ENCODE data around the gene ITSN2. TPM values are rescaled to one million over a fixed set of nuclear protein-coding genes. Genes with fewer than 3 reads are reported as not detected.

The ITSN2 gene
- total RNA-seq, 1 experiment from 2014 or later: 19.8 TPM

GRCh38 chr2:24360050-24360962 lies at the start of gene ITSN2 (continued):
- TF ChIP-seq, protein P1, sequence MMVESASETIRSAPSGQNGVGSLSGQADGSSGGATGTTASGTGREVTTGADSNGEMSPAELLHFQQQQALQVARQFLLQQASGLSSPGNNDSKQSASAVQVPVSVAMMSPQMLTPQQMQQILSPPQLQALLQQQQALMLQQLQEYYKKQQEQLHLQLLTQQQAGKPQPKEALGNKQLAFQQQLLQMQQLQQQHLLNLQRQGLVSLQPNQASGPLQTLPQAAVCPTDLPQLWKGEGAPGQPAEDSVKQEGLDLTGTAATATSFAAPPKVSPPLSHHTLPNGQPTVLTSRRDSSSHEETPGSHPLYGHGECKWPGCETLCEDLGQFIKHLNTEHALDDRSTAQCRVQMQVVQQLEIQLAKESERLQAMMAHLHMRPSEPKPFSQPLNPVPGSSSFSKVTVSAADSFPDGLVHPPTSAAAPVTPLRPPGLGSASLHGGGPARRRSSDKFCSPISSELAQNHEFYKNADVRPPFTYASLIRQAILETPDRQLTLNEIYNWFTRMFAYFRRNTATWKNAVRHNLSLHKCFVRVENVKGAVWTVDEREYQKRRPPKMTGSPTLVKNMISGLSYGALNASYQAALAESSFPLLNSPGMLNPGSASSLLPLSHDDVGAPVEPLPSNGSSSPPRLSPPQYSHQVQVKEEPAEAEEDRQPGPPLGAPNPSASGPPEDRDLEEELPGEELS (CRISPR knock-in tag; IDR thresholded peaks at IDR 0.05): peak; percentile 69
- peak; percentile 65; the same call in 1 of the 2 replicates for TF ChIP-seq ZNF219 (CRISPR knock-in tag; IDR thresholded peaks at IDR 0.05; ENCODE audit: borderline replicate concordance)
- TF ChIP-seq NR1H2 (CRISPR knock-in tag; IDR thresholded peaks at IDR 0.05): no peak
- no peak for TF ChIP-seq ZNF423 (CRISPR knock-in tag; IDR thresholded peaks at IDR 0.05)
- TF ChIP-seq, protein P2, sequence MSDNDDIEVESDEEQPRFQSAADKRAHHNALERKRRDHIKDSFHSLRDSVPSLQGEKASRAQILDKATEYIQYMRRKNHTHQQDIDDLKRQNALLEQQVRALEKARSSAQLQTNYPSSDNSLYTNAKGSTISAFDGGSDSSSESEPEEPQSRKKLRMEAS (CRISPR knock-in tag; IDR thresholded peaks at IDR 0.05): peak; percentile 51; the same call in 1 of the 2 replicates

- CTCF ChIA-PET: interaction anchor here (0.6 to 2.8 kb wide), 8 partner anchors 10 to 418 kb away, joined by 3 to 26 read pairs (median 4); partner anchors contain the start of gene NCOA1
- DNase-seq (ENCODE audit: low spot score): no peak
- ATAC-seq: no peak
- H3K4me3 Mint-ChIP-seq: no peak overlapping the region
- no peak overlapping the region for H3K27ac Mint-ChIP-seq
- POLR2A ChIA-PET: interaction anchor here (0.6 to 0.7 kb wide), 2 partner anchors 326 to 410 kb away, joined by 3 read pairs; no protein-coding TSS in a partner anchor
- H3K9me3 Mint-ChIP-seq: no peaks in the 10 kb centered on the region
- no peaks in the 10 kb centered on the region for H3K27me3 Mint-ChIP-seq (ENCODE audit: low read depth)
- H3K4me1 Mint-ChIP-seq: peaks cover 10% of the 10 kb centered on the region
- H3K36me3 Mint-ChIP-seq: no peaks in the 10 kb centered on the region
- TF ChIP-seq, protein P3, sequence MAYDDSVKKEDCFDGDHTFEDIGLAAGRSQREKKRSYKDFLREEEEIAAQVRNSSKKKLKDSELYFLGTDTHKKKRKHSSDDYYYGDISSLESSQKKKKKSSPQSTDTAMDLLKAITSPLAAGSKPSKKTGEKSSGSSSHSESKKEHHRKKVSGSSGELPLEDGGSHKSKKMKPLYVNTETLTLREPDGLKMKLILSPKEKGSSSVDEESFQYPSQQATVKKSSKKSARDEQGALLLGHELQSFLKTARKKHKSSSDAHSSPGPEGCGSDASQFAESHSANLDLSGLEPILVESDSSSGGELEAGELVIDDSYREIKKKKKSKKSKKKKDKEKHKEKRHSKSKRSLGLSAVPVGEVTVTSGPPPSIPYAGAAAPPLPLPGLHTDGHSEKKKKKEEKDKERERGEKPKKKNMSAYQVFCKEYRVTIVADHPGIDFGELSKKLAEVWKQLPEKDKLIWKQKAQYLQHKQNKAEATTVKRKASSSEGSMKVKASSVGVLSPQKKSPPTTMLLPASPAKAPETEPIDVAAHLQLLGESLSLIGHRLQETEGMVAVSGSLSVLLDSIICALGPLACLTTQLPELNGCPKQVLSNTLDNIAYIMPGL (CRISPR knock-in tag; IDR thresholded peaks at IDR 0.05): no peak
- no peak for TF ChIP-seq AR (CRISPR knock-in tag; IDR thresholded peaks at IDR 0.05)
- TF ChIP-seq ATF6 (CRISPR knock-in tag; IDR thresholded peaks at IDR 0.05): no peak
- TF ChIP-seq, protein P4, sequence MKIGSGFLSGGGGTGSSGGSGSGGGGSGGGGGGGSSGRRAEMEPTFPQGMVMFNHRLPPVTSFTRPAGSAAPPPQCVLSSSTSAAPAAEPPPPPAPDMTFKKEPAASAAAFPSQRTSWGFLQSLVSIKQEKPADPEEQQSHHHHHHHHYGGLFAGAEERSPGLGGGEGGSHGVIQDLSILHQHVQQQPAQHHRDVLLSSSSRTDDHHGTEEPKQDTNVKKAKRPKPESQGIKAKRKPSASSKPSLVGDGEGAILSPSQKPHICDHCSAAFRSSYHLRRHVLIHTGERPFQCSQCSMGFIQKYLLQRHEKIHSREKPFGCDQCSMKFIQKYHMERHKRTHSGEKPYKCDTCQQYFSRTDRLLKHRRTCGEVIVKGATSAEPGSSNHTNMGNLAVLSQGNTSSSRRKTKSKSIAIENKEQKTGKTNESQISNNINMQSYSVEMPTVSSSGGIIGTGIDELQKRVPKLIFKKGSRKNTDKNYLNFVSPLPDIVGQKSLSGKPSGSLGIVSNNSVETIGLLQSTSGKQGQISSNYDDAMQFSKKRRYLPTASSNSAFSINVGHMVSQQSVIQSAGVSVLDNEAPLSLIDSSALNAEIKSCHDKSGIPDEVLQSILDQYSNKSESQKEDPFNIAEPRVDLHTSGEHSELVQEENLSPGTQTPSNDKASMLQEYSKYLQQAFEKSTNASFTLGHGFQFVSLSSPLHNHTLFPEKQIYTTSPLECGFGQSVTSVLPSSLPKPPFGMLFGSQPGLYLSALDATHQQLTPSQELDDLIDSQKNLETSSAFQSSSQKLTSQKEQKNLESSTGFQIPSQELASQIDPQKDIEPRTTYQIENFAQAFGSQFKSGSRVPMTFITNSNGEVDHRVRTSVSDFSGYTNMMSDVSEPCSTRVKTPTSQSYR (CRISPR knock-in tag; IDR thresholded peaks at IDR 0.05): no peak
- TF ChIP-seq, protein P5, sequence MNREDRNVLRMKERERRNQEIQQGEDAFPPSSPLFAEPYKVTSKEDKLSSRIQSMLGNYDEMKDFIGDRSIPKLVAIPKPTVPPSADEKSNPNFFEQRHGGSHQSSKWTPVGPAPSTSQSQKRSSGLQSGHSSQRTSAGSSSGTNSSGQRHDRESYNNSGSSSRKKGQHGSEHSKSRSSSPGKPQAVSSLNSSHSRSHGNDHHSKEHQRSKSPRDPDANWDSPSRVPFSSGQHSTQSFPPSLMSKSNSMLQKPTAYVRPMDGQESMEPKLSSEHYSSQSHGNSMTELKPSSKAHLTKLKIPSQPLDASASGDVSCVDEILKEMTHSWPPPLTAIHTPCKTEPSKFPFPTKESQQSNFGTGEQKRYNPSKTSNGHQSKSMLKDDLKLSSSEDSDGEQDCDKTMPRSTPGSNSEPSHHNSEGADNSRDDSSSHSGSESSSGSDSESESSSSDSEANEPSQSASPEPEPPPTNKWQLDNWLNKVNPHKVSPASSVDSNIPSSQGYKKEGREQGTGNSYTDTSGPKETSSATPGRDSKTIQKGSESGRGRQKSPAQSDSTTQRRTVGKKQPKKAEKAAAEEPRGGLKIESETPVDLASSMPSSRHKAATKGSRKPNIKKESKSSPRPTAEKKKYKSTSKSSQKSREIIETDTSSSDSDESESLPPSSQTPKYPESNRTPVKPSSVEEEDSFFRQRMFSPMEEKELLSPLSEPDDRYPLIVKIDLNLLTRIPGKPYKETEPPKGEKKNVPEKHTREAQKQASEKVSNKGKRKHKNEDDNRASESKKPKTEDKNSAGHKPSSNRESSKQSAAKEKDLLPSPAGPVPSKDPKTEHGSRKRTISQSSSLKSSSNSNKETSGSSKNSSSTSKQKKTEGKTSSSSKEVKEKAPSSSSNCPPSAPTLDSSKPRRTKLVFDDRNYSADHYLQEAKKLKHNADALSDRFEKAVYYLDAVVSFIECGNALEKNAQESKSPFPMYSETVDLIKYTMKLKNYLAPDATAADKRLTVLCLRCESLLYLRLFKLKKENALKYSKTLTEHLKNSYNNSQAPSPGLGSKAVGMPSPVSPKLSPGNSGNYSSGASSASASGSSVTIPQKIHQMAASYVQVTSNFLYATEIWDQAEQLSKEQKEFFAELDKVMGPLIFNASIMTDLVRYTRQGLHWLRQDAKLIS (CRISPR knock-in tag; IDR thresholded peaks at IDR 0.05; ENCODE audit: borderline replicate concordance): no peak
- no peak for TF ChIP-seq NR3C1 (CRISPR knock-in tag; conservative IDR thresholded peaks at IDR 0.05; ENCODE audit: low read depth)
- TF ChIP-seq, protein P6, sequence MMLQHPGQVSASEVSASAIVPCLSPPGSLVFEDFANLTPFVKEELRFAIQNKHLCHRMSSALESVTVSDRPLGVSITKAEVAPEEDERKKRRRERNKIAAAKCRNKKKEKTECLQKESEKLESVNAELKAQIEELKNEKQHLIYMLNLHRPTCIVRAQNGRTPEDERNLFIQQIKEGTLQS (CRISPR knock-in tag; conservative IDR thresholded peaks at IDR 0.05): no peak
- TF ChIP-seq ZMAT4 (CRISPR knock-in tag; IDR thresholded peaks at IDR 0.05): no peak
- no peak for TF ChIP-seq CTCF (IDR thresholded peaks at IDR 0.05)
These were observed 48.8 kb upstream of the ITSN2 start for GRCh38 chr2:24409171-24409570.

All from WTC11 (cell line).